ENCODE results near the gene EXPH5. TPM values are rescaled to one million over a fixed set of nuclear protein-coding genes. Genes with fewer than 3 reads are reported as not detected.

The EXPH5 gene
- total RNA-seq, 2 donors from 2014 or later, result 6.6 to 17.3 TPM

GRCh38 chr11:108592591-108593213 lies 866 bp downstream of the EXPH5 start:
- H3K4me1 ChIP-seq (replicated peaks), result no peaks in the 10 kb centered on the region
- peak overlapping the region; percentile 60 to 61 for H3K4me3 ChIP-seq
- peak; percentile 30 for DNase-seq (ENCODE audit: low spot score)
- intact Hi-C loops (cut with DNase I), result loop anchor here (5.0 kb wide), 1 partner anchor 125 kb away; the partner anchor contains the start of gene C11orf65
- H3K27me3 ChIP-seq (replicated peaks; ENCODE audit: insufficient read depth), result no peaks in the 10 kb centered on the region
- peak overlapping the region; percentile 81 to 90 for H3K27ac ChIP-seq
- H3K36me3 ChIP-seq, result no peaks in the 10 kb centered on the region
- TF ChIP-seq POLR2AphosphoS5 (IDR thresholded peaks at IDR 0.05), result no peak
- no peak for TF ChIP-seq POLR2A (IDR thresholded peaks at IDR 0.05)
- no peak for TF ChIP-seq CTCF (IDR thresholded peaks at IDR 0.05)
- no peaks in the 10 kb centered on the region for H3K9me3 ChIP-seq
- WGBS, result 2% methylated on average over 26 of the region's 43 CpGs

GRCh38 chr11:108591893-108592292 lies 1.7 kb downstream of the EXPH5 start:
- H3K36me3 ChIP-seq, result no peaks in the 10 kb centered on the region
- no peaks in the 10 kb centered on the region for H3K4me1 ChIP-seq (replicated peaks)
- DNase-seq (ENCODE audit: low spot score), result no peak
- TF ChIP-seq CTCF (IDR thresholded peaks at IDR 0.05), result no peak
- TF ChIP-seq POLR2A (IDR thresholded peaks at IDR 0.05), result no peak
- no peak for TF ChIP-seq POLR2AphosphoS5 (IDR thresholded peaks at IDR 0.05)
- no peaks in the 10 kb centered on the region for H3K27me3 ChIP-seq (replicated peaks; ENCODE audit: insufficient read depth)
- WGBS, result 84% methylated on average over 4 of the region's 4 CpGs
- H3K4me3 ChIP-seq, result no peak overlapping the region
- intact Hi-C loops (cut with DNase I), result loop anchor here (5.0 kb wide), 1 partner anchor 125 kb away; the partner anchor contains the start of gene C11orf65
- H3K9me3 ChIP-seq, result no peaks in the 10 kb centered on the region
- H3K27ac ChIP-seq, result no peak overlapping the region

- 43% methylated on average over 1 of the region's 1 CpG for WGBS
- intact Hi-C loops (cut with DNase I), result no loop called here
These were observed 4.4 kb downstream of the EXPH5 start for GRCh38 chr11:108589136-108589535.

GRCh38 chr11:108588287-108588686 lies 5.3 kb downstream of the EXPH5 start:
- intact Hi-C loops (cut with DNase I), result no loop called here

More at GRCh38 chr11:108589136-108589535, 4.4 kb downstream of the EXPH5 start:
- H3K27me3 ChIP-seq (replicated peaks; ENCODE audit: insufficient read depth), result no peaks in the 10 kb centered on the region
- H3K4me1 ChIP-seq (replicated peaks), result no peaks in the 10 kb centered on the region
- no peaks in the 10 kb centered on the region for H3K36me3 ChIP-seq
- H3K27ac ChIP-seq, result no peak overlapping the region
- TF ChIP-seq POLR2AphosphoS5 (IDR thresholded peaks at IDR 0.05) (no peak), CTCF (IDR thresholded peaks at IDR 0.05) (no peak), POLR2A (IDR thresholded peaks at IDR 0.05) (no peak)
- no peak overlapping the region for H3K4me3 ChIP-seq
- no peak for DNase-seq (ENCODE audit: low spot score)
- no peaks in the 10 kb centered on the region for H3K9me3 ChIP-seq

More at GRCh38 chr11:108588287-108588686, 5.3 kb downstream of the EXPH5 start:
- H3K27me3 ChIP-seq (replicated peaks; ENCODE audit: insufficient read depth), result no peaks in the 10 kb centered on the region
- H3K27ac ChIP-seq, result no peak overlapping the region
- DNase-seq (ENCODE audit: low spot score), result no peak
- H3K4me1 ChIP-seq (replicated peaks), result no peaks in the 10 kb centered on the region
- H3K9me3 ChIP-seq, result no peaks in the 10 kb centered on the region
- 76% methylated on average over 2 of the region's 2 CpGs for WGBS
- H3K4me3 ChIP-seq, result no peak overlapping the region
- H3K36me3 ChIP-seq, result no peaks in the 10 kb centered on the region
- TF ChIP-seq POLR2AphosphoS5 (IDR thresholded peaks at IDR 0.05) (no peak), POLR2A (IDR thresholded peaks at IDR 0.05) (no peak), CTCF (IDR thresholded peaks at IDR 0.05) (no peak)

Data from prostate gland (tissue), 2 donors.